HG03135 (cell line): ENCODE data around the gene DLEC1.
A peak's percentile ranks its signal among the peaks of the same experiment; 100 is the strongest.
"Not testable (repeated sequence)": the region's sequence is repeated elsewhere in the genome, so short reads cannot be mapped to it uniquely, and the experiment has no call there.

ENCODE experiments used
- ATAC-seq: cut with Tn5 transposase; IDR thresholded peaks from one replicate; pipeline ENCODE4 v1.9.1; 2021; ENCODE audit warnings: mild to moderate bottlenecking, moderate library complexity; ENCODE audit not compliant: unreplicated experiment

The DLEC1 gene

GRCh38 chr3:38034335-38034734, 4.7 kb upstream of the DLEC1 start:
- not testable (repeated sequence) for ATAC-seq

- ATAC-seq, result no peak
These were observed 2.7 kb upstream of the DLEC1 start for GRCh38 chr3:38036286-38036685.

GRCh38 chr3:38036906-38037305, 2.1 kb upstream of the DLEC1 start:
- ATAC-seq, result no peak

- no peak for ATAC-seq
These were observed 529 bp upstream of the DLEC1 start for GRCh38 chr3:38038447-38038911.

DNA sequence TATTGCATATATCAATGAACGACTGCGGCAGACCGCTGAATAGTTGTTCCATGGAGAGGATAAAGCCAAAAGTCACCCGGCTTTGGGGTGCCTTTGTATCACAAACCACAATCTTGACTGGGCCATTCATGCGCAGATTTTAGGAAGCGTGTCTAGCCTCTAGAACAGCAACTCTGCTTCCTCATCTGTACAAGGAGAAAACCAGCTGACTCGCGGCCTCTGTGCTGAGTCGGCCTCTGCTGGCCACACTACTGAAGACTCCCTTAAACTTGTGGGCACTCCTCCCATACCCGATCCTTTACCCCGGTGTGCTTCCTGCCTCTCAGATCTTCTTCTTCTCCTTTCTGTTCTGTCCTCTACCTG, 872 bp downstream of the DLEC1 start:
- ATAC-seq, result peak; percentile 36

- ATAC-seq, result no peak
These were observed 1.4 kb downstream of the DLEC1 start for GRCh38 chr3:38040401-38040800.

DNA sequence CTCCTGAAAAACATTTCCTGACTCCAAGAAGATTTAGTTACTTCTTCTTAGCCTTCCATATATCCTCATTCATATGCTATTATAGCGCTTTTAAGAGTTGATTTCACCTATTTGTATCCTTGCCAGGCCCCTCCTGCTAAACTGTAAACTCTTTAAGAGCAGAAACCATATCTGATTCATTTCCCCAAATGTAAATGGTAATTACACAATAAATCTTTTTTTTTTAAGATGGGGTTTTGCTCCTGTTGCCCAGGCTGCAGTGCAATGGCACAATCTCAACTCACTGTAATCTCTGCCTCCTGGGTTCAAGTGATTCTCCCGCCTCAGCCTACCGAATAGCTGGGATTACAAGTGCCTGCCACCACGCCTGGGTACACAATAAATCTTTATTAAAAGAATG, 4.5 kb downstream of the DLEC1 start:
- no peak for ATAC-seq

DNA sequence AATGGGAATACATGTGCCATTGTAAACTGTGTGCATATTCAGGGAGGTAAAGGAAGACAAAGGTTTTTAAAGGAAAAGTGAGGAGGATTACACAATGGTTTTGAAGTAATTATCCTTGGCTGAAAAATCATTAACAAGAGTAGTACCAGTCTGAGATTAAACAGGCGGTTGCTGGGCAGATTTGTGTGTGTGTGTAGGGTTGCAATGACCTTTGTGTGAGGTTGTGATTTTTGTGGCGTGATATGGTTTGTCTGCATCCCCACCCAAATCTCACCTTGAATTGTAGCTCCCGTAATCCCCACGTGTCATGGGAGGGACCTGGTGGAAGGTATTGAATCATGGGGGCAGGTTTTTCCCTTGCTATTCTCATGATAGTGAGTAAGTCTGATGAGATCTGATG, 7.0 kb downstream of the DLEC1 start:
- no peak for ATAC-seq

- no peak for ATAC-seq
These were observed 7.8 kb downstream of the DLEC1 start for GRCh38 chr3:38046821-38047220.

- no peak for ATAC-seq
These were observed 8.9 kb downstream of the DLEC1 start for GRCh38 chr3:38047896-38048295.

DNA sequence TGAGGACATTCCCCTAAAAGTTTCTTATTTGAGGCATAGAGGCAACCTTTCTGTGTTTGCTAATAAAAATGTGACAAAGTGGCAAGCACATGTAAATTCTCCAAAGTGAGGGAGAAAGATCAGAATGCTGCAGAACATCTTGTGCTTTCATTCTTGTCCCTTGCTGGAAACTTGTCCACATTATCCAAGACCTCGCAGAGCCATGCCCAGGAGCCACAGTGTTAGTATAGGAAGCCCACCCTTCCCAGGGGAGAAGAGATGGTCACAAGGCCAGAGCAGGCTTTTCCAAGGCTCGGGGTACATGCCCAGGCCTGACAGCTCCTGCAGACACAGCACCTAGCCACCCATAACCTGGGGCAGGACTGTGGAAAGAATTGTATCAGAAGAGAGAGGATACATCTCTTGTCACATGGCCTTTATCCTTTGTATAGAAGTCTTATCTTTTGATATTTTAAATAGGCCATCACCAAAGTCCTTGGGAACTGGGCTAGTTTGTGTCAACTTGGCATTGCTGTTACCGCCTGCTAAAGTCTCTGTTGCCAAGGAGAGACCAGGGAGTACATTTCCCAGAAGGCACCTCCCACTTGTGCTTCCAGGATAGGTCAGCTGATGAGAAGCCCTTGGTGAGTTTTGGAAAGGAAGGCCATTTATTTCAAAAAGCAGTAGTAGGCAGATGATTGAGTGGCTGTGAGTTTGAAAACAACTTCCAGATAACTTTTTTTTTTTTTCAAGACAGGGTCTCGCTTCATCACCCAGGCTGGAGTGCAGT, 10.5 kb downstream of the DLEC1 start:
- no peak for ATAC-seq

DNA sequence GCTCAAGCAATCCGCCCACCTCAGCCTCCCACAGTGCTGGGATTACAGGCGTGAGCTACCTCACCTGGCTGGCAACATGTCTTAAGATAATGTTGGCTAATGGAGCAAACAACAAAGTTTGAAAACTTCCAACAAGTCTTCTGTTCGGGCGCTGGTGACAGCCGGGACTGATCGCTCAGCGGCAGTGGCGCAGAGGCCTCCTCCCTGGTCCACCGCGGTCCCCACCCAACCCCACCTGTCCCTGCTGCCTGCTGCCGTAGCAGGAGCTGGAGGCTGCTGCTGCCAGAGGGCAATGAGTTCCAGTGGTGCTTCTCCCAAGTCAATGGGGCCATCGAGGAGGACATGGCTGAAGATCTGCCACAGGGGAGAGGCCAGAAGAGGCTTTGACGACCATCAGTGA, 12.1 kb downstream of the DLEC1 start:
- no peak for ATAC-seq

DNA sequence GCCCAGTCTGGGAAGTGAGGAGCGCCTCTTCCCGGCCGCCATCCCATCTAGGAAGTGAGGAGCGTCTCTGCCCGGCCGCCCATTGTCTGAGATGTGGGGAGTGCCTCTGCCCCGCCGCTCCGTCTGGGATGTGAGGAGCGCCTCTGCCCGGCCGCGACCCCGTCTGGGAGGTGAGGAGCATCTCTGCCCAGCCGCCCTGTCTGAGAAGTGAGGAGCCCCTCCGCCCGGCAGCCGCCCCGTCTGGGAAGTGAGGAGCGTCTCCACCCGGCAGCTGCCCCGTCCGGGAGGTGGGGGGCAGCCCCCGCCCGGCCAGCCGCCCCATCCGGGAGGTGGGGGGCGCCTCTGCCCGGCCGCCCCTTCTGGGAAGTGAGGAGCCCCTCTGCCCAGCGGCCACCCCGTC, 14.3 kb downstream of the DLEC1 start:
- not testable (repeated sequence) for ATAC-seq

DNA sequence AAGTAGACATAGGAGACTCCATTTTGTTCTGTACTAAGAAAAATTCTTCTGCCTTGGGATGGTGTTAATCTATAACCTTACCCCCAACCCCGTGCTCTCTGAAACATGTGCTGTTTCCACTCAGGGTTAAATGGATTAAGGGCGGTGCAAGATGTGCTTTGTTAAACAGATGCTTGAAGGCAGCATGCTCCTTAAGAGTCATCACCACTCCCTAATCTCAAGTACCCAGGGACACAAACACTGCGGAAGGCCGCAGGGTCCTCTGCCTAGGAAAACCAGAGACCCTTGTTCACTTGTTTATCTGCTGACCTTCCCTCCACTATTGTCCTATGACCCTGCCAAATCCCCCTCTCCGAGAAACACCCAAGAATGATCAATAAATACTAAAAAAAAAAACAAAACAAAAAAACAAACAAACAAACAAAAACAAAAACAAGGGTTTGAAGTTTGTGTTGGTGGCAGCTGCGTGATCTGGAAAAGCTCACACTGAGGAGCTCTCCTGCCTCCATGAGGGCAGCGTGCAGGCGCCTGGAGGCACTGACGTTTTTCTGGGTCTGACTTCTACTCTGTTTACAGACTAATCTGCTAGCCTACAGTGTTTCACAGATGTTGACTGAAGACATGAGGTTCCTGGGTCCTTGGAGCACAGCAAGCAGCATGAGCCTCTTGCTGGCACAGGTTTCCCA, 14.9 kb downstream of the DLEC1 start:
- not testable (repeated sequence) for ATAC-seq

- no peak for ATAC-seq
These were observed 15.5 kb downstream of the DLEC1 start for GRCh38 chr3:38054499-38055001.

DNA sequence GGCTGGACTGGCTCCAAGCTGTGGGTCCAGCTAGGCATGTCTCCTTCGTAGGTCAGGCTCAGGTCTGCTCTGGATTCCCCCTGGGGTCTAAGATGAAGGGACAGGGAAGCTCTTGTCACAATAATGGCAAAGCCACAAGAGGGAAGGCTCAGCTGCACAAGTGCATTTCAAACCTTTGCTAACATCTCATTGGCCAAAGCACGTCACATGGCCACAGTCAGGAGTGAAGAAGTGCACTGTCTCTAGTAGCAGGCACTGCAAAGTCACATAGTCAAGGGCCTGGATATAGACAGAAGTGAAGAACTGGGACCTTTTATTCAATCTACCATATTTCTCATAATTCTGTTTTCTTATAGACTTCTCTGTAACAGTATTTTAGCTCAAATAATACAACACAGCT, 20.1 kb downstream of the DLEC1 start:
- ATAC-seq, result no peak

- no peak for ATAC-seq
These were observed 20.6 kb downstream of the DLEC1 start for GRCh38 chr3:38059591-38059990.

- ATAC-seq, result no peak
These were observed 23.8 kb downstream of the DLEC1 start for GRCh38 chr3:38062809-38063208.

DNA sequence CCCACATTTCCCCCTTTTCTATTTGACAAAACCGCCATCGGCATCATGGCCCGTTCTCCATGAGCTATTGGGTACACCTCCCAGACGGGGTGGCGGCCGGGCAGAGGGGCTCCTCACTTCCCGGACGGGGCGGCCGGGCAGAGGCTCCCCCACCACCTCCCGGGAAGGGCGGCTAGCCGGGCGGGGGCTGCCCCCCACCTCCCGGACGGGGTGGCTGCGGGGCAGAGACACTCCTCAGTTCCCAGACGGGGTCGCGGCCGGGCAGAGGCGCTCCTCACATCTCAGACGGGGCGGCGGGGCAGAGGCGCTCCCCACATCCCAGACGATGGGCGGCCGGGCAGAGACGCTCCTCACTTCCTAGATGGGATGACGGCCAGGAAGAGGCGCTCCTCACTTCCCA, 25.4 kb downstream of the DLEC1 start:
- not testable (repeated sequence) for ATAC-seq

DNA sequence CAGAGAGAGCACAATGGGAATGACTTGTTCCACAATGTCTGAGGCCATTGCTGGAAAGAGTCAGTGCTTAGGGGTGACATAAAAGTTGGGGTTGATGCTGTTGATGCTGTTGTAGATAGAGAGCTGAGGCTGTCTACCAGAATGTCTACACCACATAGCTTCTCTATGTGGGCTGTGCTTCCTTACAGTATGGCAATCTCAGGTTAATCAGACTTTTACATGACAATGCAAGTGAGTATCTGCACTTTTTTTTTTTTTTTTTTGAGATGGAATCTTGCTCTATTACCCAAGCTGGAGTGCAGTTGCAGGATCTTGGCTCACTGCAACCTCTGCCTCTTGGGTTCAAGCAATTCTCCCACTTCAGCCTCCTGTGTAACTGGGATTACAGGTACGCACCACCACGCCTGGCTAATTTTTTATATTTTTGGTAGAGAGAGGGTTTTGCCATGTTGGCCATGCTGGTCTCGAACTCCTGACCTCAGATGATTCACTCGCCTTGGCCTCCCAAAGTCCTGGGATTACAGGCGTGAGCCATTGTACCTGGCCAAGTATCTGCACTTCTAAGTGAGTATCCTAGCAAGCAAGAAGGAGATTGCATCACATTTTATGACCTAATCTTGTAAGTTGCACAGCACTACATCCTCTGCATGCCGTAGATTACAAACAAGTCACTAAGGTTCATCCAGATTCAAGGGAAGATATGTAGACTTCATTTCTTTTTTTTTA, 28.7 kb downstream of the DLEC1 start:
- no peak for ATAC-seq

DNA sequence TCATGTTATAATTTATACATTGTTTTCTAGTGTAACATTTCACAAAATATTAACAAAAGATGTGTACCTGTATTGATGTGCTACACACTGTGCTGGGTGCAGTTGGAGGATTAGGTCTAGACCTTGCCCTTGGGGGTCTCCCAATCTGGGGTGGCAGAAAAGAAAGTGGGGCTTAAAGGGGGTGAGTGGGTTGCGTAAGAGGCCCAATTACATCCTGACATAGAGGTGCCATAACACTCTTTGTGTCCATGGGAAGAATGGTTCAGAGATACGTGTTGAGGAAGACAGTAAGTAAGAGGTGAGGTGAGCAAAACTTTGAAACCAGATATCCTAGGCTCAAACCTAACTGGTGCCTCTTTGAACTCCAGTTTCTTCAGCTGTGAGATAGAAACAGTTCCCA, 31.0 kb downstream of the DLEC1 start:
- ATAC-seq, result no peak

GRCh38 chr3:38077073-38077472, 38.1 kb downstream of the DLEC1 start:
- ATAC-seq, result not testable (repeated sequence)
